MM.1S (cell line): ENCODE measurements around the gene LAGE3.

ENCODE experiments used
- CTCF ChIP-seq: fragments of 300-600 bp; sonication (generic); IDR thresholded peaks from 2 replicates; pipeline ENCODE4 v1.5.1; 2016; ENCODE audit warnings: antibody characterized with exemption, low read length, mixed read lengths
- EZH2 ChIP-seq: fragments of 300-600 bp; sonication (generic); optimal IDR thresholded peaks from 2 replicates; pipeline ENCODE3; 2017; ENCODE audit warnings: low read depth, mild to moderate bottlenecking, antibody characterized with exemption, low read length, mixed read lengths
- EZH2phosphoT487 ChIP-seq: fragments of 300-600 bp; sonication (generic); IDR thresholded peaks from 2 replicates; pipeline ENCODE4 v1.6.1; 2018; ENCODE audit warnings: antibody characterized with exemption, low read length

DNA sequence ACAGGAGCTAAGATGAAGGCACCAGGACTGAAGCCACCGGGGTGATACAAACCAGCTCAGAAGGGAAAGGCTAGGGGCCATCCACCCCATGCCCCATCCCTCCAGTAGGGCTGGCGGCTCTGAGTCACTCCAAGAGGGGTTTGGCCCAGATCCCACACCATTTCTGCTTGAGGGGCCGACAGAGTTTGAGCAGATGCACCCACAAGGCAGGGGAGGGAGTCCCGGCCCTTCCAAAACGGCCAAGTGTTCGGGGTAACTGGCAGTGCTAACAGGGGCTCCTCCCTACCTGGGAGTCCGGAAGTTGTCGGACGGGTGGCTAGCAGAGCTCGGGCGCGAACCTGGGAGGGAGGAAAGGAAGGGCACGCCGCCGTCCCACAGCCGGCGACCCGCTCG lies 10.9 kb upstream of the LAGE3 start:
- TF ChIP-seq EZH2 (no peak), CTCF (no peak), EZH2phosphoT487 (no peak)
